KOPT-K1 (cell line): ENCODE measurements around the gene HTRA2.
"Not testable (repeated sequence)": the region's sequence is repeated elsewhere in the genome, so short reads cannot be mapped to it uniquely, and the experiment has no call there.

Experiments
- H3K27ac ChIP-seq: fragments of 200-600 bp; sonication (generic); 2 replicates; pipeline ENCODE4 v1.5.1; 2016; ENCODE audit warnings: antibody characterized with exemption, mild to moderate bottlenecking, low read depth, low read length; ENCODE audit not compliant: poor library complexity, severe bottlenecking
- H3K36me3 ChIP-seq: fragments of 200-600 bp; sonication (generic); 2 replicates; pipeline ENCODE4 v1.5.1; 2017; ENCODE audit warnings: antibody characterized with exemption, mild to moderate bottlenecking, low read length, moderate library complexity; ENCODE audit not compliant: insufficient read depth
- H3K9me3 ChIP-seq: fragments of 200-600 bp; sonication (generic); 2 replicates; pipeline ENCODE4 v1.5.1; 2017; ENCODE audit warnings: antibody characterized with exemption, low read length, mild to moderate bottlenecking; ENCODE audit not compliant: insufficient read depth, poor library complexity, severe bottlenecking

The HTRA2 gene

DNA sequence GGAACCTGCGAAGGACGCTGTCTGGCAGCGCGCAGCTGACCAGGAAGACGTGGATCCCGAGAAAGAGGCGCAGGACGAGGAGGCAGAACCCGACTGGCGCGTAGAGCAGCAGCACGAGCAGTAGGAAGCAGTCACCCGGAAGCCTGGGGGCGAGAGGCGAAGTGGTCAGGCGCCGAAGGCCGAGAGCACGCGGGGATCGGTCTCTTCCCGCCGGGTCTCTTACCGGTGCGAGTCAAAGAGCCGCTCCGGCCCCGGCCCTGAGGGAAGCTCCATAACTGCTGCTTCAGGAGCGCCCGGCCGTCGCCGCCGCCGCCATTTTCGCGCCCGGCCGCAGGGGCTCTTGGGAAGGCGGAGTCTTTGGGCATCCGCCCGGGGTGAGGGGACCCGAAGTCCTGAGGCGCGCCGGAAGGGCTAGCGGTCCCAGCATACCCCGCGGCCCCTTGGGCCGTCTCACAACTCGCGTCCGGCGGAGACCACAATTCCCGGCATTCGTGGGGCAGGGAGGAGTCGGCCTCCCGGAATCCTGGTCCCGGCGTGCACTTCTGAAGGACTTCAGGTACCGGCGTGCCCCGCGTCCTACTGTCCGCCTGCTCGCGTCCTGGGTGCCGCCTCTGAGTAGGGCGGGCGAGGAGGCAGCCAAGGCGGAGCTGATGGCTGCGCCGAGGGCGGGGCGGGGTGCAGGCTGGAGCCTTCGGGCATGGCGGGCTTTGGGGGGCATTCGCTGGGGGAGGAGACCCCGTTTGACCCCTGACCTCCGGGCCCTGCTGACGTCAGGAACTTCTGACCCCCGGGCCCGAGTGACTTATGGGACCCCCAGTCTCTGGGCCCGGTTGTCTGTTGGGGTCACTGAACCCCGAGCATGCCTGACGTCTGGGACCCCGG, at the start of gene HTRA2, which contains the start of gene AUP1:
Gene HTRA2 (plus strand): TSS at position 577 of the 882 bp plus-strand sequence. CDS start 74 bp downstream, at position 651.
Gene AUP1 (minus strand): TSS at position 350 of the 882 bp plus-strand sequence. CDS start 77 bp downstream, at position 273.
- peaks cover 65% of the 10 kb centered on the region for H3K36me3 ChIP-seq
- H3K9me3 ChIP-seq = no peaks in the 10 kb centered on the region
- peak within 1 kb of the TSS; percentile 91 for H3K27ac ChIP-seq

GRCh38 chr2:74481431-74481830, 48.3 kb upstream of the HTRA2 start:
- peaks cover 56% of the 10 kb centered on the region for H3K36me3 ChIP-seq
- peak overlapping the region; percentile 83 for H3K27ac ChIP-seq

GRCh38 chr2:74481961-74482800, 47.6 kb upstream of the HTRA2 start:
- H3K36me3 ChIP-seq = peaks cover 56% of the 10 kb centered on the region
- peak overlapping the region; percentile 83 for H3K27ac ChIP-seq
- no peaks in the 10 kb centered on the region for H3K9me3 ChIP-seq

More at GRCh38 chr2:74481431-74481830, 48.3 kb upstream of the HTRA2 start:
- H3K9me3 ChIP-seq = no peaks in the 10 kb centered on the region

DNA sequence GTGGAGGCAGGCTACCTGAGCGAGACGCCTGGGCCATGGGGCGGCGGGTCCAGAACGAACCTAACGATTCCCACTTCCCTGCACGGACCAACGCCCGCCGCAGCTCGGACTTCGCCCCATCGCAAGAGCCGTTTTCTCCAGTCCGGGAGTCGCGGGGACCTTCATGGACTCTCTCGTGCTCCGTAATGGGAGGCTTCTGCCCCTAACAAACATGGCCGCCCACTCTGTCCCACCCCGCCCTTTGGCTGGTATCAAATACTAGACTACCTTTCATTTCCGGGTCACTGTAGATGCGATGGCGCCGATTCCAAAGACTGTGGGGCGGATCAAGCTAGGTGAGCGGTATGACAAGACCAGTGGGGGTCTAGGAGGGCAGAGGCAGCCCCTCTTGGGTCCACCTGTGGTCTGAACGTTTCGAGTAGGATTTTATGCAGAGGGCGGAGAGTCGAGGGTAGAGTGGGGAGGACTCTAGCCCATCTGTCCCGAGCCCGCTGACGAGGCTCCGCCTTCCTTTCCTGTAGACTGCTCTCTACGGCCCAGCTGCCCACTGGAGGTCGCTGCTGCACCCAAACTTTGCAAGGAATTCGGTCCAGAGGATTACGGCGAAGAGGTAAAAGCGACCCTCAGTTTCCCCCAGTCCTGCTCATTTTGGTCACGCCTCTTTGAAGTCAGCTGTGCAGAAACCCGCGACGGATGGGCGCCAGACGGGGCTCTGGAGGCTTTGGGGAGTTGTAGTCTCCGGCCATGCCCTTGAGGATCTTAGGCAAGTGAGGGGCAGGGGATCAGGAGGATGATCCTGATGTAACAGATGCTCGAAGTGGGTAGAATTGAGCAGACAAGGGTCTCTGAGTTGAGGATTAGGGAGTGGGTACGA, 46.7 kb upstream of the HTRA2 start, which contains the start of the genes CCDC142 and TTC31:
Gene CCDC142 (minus strand): TSS at position 198 of the 874 bp plus-strand sequence. CDS start 161 bp downstream, at position 37.
Gene TTC31 (plus strand): TSS at position 281 of the 874 bp plus-strand sequence. CDS start 15 bp downstream, at position 296.
- H3K36me3 ChIP-seq = peaks cover 53% of the 10 kb centered on the region
- H3K9me3 ChIP-seq = no peaks in the 10 kb centered on the region
- peak within 1 kb of the TSS; percentile 83 for H3K27ac ChIP-seq

GRCh38 chr2:74483675-74484164, 46.0 kb upstream of the HTRA2 start:
- peak overlapping the region; percentile 83 for H3K27ac ChIP-seq
- H3K9me3 ChIP-seq = not testable (repeated sequence)
- H3K36me3 ChIP-seq = peaks cover 57% of the 10 kb centered on the region

DNA sequence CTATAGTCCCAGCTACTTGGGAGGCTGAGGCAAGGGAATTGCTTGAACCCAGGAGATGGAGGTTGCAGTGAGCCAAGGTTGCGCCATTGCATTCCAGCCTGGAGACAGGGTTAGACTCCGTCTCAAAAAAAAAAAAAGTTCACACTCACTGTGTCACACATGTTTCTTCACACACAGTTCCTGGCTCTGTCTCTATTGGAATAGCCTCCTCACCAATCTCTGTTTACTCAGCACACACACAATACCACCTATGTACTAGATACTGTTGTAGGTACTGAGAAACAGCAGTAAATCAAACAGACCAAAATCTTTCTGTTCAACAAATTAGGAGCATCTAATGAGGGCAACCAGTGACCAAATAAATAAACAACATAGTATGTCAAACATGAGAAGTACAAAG, 43.6 kb upstream of the HTRA2 start:
- no peak overlapping the region for H3K27ac ChIP-seq
- no peaks in the 10 kb centered on the region for H3K9me3 ChIP-seq
- peaks cover 60% of the 10 kb centered on the region for H3K36me3 ChIP-seq

- H3K27ac ChIP-seq = no peak overlapping the region
- peaks cover 85% of the 10 kb centered on the region for H3K36me3 ChIP-seq
- H3K9me3 ChIP-seq = no peaks in the 10 kb centered on the region
These were observed 40.9 kb upstream of the HTRA2 start for GRCh38 chr2:74488643-74489481.

DNA sequence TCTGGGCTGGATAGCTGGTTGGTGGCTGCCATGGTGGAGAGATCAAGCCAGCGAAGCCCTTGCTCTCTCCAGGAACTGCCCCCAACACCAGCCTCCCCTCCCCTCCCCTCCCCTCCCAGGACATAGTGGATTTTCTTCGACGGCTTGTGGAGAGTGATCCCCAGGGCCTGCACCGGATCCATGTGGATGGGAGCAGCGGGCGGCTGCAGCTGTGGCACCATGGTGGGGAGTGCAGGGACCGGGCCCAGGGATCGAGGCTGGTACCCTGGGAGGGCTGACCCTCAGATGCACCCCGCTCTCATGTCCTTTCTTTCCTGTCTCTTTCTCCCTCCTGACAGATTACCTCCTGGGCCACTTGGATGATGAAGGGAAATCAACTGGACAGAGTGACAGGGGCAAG, 39.8 kb upstream of the HTRA2 start:
- Histone ChIP-seq H3K36me3 (peaks cover 90% of the 10 kb centered on the region), H3K9me3 (no peaks in the 10 kb centered on the region), H3K27ac (no peak overlapping the region)

GRCh38 chr2:74491648-74492544, 37.8 kb upstream of the HTRA2 start:
- no peak overlapping the region for H3K27ac ChIP-seq
- no peaks in the 10 kb centered on the region for H3K9me3 ChIP-seq
- peaks cover 72% of the 10 kb centered on the region for H3K36me3 ChIP-seq

DNA sequence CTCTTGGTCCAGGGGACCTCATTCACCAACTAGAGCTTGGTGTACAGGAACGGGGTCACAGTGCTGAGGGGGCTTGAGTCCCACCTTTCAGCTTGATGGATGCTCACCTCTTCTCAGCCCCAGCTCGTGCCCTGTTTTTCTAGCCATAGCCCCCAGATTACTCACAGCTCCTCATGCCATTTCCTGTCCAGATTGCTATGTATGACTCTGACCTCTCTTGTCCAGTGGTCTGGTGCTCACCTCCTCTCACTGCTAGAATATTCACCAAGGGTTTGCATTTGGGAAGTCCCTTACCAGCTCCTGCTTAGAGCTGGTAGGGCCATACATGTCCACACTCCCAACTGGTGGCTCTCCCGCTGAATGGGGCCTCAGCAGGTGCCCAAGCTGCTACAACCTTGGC, 36.2 kb upstream of the HTRA2 start:
- Histone ChIP-seq H3K9me3 (no peaks in the 10 kb centered on the region), H3K27ac (no peak overlapping the region), H3K36me3 (peaks cover 59% of the 10 kb centered on the region)

- H3K9me3 ChIP-seq = no peaks in the 10 kb centered on the region
- peaks cover 40% of the 10 kb centered on the region for H3K36me3 ChIP-seq
- no peak overlapping the region for H3K27ac ChIP-seq
These were observed 34.3 kb upstream of the HTRA2 start for GRCh38 chr2:74495440-74495839.

DNA sequence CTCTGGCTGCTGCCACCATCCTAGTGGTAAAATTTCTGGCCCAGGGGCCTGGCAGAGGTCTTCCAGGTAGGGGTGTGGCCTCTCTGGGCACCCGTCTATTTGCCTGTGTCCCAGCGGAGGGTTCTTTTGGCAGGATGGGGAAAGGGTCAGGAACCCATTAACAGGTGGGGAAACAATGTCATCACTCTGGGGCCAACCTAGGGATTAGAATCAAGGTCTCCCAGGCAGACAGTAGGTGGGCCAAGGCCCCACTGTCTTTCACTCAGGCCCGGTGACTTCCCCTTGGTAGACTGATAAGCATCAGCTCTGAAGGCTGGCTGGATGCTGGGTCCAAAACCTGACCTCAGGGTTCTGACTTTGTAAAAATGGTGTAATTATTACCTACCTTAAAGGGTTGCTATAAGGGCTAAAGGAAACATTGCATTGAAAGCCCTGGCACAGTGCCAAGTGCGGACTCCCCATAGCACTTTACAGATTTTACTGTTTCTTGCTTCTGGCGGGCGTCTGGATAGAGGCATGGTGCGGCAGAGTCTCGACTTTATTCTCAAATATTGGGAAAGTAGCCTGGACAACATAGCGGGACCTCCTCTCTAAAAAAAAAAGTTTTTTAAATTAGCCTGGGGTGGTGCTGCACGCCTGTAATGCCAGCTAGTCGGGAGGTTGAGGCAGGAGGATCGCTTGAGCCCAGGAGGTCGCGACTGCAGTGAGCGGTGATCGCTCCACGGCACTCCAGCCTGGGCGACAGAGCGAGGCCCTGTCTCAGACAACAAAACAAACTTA, 32.5 kb upstream of the HTRA2 start:
- peaks cover 22% of the 10 kb centered on the region for H3K36me3 ChIP-seq
- no peak overlapping the region for H3K27ac ChIP-seq
- no peaks in the 10 kb centered on the region for H3K9me3 ChIP-seq
